ENCODE results near the gene LSM7. TPM values are rescaled to one million over a fixed set of nuclear protein-coding genes. Genes with fewer than 3 reads are reported as not detected.

Gene LSM7
- total RNA-seq, 2 experiments from 2014 or later = 73.6 to 80.1 TPM

GRCh38 chr19:2303211-2303798 lies 25.1 kb downstream of the LSM7 start:
- Mint-ChIP-seq H3K27me3 (peaks cover 43% of the 10 kb centered on the region), H3K36me3 (ENCODE audit: low read depth) (no peaks in the 10 kb centered on the region), H3K4me3 (peak overlapping the region; percentile 54), H3K4me1 (ENCODE audit: low read depth) (peaks cover 7% of the 10 kb centered on the region), H3K27ac (peak overlapping the region; percentile 9), H3K9me3 (no peaks in the 10 kb centered on the region)
- ChIA-PET POLR2A (interaction anchor here (0.8 to 0.9 kb wide), 5 partner anchors 8 to 68 kb away, joined by 3 to 5 read pairs (median 3); partner anchors contain the start of gene PLEKHJ1), CTCF (no interaction called here)
- peak in 1 of 14 experiments; percentile 26 for DNase-seq
- Histone ChIP-seq H3K36me3 (ENCODE audit: insufficient read depth, low read length) (no peaks in the 10 kb centered on the region), H3K4me1 (ENCODE audit: insufficient read depth, low read length) (peaks cover 26% of the 10 kb centered on the region), H3K27ac (ENCODE audit: low read depth in 1 of 2, low read length in 2 of 2) (no peak overlapping the region), H3K27me3 (ENCODE audit: control insufficient read depth in 1 of 2, insufficient read depth in 2 of 2, low read length in 2 of 2) (peaks cover 37 to 39% of the 10 kb centered on the region in 2 experiments), H3K4me3 (ENCODE audit: low read length) (no peak overlapping the region), H3K9me3 (ENCODE audit: control insufficient read depth in 1 of 2, insufficient read depth in 1 of 2, low read length in 2 of 2) (peaks cover 0 to 20% of the 10 kb centered on the region in 2 experiments)
- intact Hi-C loops (cut with DNase I, micrococcal nuclease) = no loop called here
- peak; percentile 15 for ATAC-seq (ENCODE audit: poor library complexity)
- TF ChIP-seq, protein P1, sequence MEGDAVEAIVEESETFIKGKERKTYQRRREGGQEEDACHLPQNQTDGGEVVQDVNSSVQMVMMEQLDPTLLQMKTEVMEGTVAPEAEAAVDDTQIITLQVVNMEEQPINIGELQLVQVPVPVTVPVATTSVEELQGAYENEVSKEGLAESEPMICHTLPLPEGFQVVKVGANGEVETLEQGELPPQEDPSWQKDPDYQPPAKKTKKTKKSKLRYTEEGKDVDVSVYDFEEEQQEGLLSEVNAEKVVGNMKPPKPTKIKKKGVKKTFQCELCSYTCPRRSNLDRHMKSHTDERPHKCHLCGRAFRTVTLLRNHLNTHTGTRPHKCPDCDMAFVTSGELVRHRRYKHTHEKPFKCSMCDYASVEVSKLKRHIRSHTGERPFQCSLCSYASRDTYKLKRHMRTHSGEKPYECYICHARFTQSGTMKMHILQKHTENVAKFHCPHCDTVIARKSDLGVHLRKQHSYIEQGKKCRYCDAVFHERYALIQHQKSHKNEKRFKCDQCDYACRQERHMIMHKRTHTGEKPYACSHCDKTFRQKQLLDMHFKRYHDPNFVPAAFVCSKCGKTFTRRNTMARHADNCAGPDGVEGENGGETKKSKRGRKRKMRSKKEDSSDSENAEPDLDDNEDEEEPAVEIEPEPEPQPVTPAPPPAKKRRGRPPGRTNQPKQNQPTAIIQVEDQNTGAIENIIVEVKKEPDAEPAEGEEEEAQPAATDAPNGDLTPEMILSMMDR (IDR thresholded peaks at IDR 0.05) = no peak

DNA sequence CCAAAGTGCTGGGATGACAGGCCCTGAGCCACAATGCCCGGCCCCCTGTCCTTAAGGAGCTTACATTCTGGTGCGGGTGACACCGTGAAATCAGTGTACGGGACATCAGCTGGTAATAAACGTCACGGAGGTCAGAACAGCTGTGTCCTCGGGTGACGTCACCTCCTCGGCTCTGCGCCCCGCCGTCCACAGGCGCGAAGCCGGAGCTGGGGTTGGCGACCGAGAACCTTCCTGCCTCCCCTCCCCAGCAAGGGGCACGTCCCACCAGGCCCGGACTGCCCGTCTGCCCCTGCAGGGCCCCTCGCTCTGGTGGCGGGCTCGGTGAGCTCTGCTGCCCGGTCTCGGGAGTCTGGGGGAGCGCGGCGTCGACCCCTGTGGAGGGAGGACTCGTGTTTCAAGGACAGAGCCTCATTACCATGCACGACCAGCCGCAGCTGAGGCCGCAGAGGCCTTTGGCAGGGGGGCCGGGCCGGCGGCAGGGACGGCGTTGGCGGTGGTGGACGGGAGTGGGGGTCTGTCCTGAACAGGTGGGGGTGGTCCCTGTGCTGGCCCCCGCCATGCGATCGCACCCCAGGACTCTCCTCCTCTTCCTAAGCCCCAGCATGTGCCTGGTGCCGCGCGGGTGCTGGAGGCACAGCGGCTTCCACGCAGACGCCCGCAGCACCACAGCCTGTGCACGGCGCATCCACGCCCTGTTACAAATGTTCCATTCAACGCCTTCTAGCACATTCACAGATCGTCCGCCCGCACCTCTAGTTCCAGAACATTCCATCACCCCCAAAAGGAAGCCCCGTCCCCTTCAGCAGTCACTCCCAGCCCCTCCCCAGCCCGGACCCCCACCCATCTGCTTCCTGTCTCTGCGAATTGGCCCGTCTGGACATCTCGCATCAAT lies 25.8 kb downstream of the LSM7 start:
- Mint-ChIP-seq H3K27me3 (peaks cover 42% of the 10 kb centered on the region), H3K27ac (peak overlapping the region; percentile 9), H3K4me1 (ENCODE audit: low read depth) (peaks cover 7% of the 10 kb centered on the region), H3K9me3 (no peaks in the 10 kb centered on the region), H3K36me3 (ENCODE audit: low read depth) (no peaks in the 10 kb centered on the region), H3K4me3 (peak overlapping the region; percentile 54)
- intact Hi-C loops (cut with DNase I, micrococcal nuclease) = no loop called here
- Histone ChIP-seq H3K4me3 (ENCODE audit: low read length) (peak overlapping the region; percentile 10), H3K36me3 (ENCODE audit: insufficient read depth, low read length) (no peaks in the 10 kb centered on the region), H3K4me1 (ENCODE audit: insufficient read depth, low read length) (peaks cover 21% of the 10 kb centered on the region), H3K9me3 (ENCODE audit: control insufficient read depth in 1 of 2, insufficient read depth in 1 of 2, low read length in 2 of 2) (peaks cover 0 to 16% of the 10 kb centered on the region in 2 experiments), H3K27ac (ENCODE audit: low read depth in 1 of 2, low read length in 2 of 2) (no peak overlapping the region), H3K27me3 (ENCODE audit: control insufficient read depth in 1 of 2, insufficient read depth in 2 of 2, low read length in 2 of 2) (peaks cover 34 to 36% of the 10 kb centered on the region in 2 experiments)
- ChIA-PET POLR2A (interaction anchor here (0.8 to 1.2 kb wide), 4 partner anchors 10 to 67 kb away, joined by 3 to 7 read pairs (median 3); partner anchors contain the start of gene PLEKHJ1), CTCF (interaction anchor here (0.7 kb wide), 1 partner anchor 234 kb away, joined by 4 read pairs; no protein-coding TSS in a partner anchor)
- TF ChIP-seq, protein P1 (IDR thresholded peaks at IDR 0.05) = no peak
- ATAC-seq (ENCODE audit: poor library complexity) = peak; percentile 80
- DNase-seq = peak in 3 of 14 experiments; percentile 26 to 63 (median 50)

DNA sequence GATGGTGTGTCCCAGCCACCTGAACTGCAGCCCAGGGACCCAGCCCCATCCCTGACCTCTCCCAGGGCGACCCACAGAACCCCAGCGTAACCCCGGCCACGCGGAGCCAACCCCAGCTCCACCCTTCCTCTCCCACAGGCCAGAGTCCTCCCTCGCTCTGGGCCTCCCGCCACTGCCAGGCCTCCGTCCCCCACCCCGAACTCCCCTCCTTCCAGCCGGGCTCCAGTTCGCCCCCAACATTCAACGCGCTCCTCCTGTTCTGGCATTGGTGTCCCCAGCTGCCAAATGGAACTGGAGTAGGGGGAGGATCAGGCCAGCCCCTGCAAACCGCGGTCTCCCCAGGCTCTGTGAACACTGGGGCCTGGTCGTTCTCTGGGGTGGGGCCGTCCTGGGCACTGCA lies 27.9 kb downstream of the LSM7 start:
- Histone ChIP-seq H3K4me3 (ENCODE audit: low read length) (no peak overlapping the region), H3K27me3 (ENCODE audit: control insufficient read depth in 1 of 2, insufficient read depth in 2 of 2, low read length in 2 of 2) (peaks cover 15 to 19% of the 10 kb centered on the region in 2 experiments), H3K36me3 (ENCODE audit: insufficient read depth, low read length) (no peaks in the 10 kb centered on the region), H3K27ac (ENCODE audit: low read depth in 1 of 2, low read length in 2 of 2) (no peak overlapping the region), H3K4me1 (ENCODE audit: insufficient read depth, low read length) (peaks cover 18% of the 10 kb centered on the region), H3K9me3 (ENCODE audit: control insufficient read depth in 1 of 2, insufficient read depth in 1 of 2, low read length in 2 of 2) (peaks cover 0 to 6% of the 10 kb centered on the region in 2 experiments)
- peak in 1 of 14 experiments; percentile 16 for DNase-seq
- peaks cover 27% of the 10 kb centered on the region for H3K27me3 Mint-ChIP-seq
- TF ChIP-seq, protein P1 (IDR thresholded peaks at IDR 0.05) = no peak
- ChIA-PET POLR2A (no interaction called here), CTCF (interaction anchor here (0.7 kb wide), 1 partner anchor 147 kb away, joined by 3 read pairs; no protein-coding TSS in a partner anchor)
- H3K4me1 Mint-ChIP-seq (ENCODE audit: low read depth) = peaks cover 7% of the 10 kb centered on the region
- H3K36me3 Mint-ChIP-seq (ENCODE audit: low read depth) = no peaks in the 10 kb centered on the region
- H3K9me3 Mint-ChIP-seq = no peaks in the 10 kb centered on the region
- no peak for ATAC-seq (ENCODE audit: poor library complexity)
- no peak overlapping the region for H3K27ac Mint-ChIP-seq
- no peak overlapping the region for H3K4me3 Mint-ChIP-seq
- intact Hi-C loops (cut with DNase I, micrococcal nuclease) = no loop called here

Data from CD4-positive, alpha-beta T cell (primary cell).